HepG2 (cell line): ENCODE data around the gene MYADML2. TPM values are rescaled to one million over a fixed set of nuclear protein-coding genes. Genes with fewer than 3 reads are reported as not detected.
A peak's percentile ranks its signal among the peaks of the same experiment; 100 is the strongest.

Experiments used
- BCLAF1 ChIP-seq: fragments of 450-650 bp; IDR thresholded peaks from 2 replicates; pipeline ENCODE4 v1.6.1; 2017; ENCODE audit warnings: mild to moderate bottlenecking
- DZIP1 ChIP-seq: sonication (generic); formaldehyde crosslinking; IDR thresholded peaks from 2 replicates; pipeline ENCODE4 v1.5.0; 2020; ENCODE audit warnings: mild to moderate bottlenecking, missing genetic modification reagents
- HIC2 ChIP-seq: sonication (generic); formaldehyde crosslinking; IDR thresholded peaks from 2 replicates; pipeline ENCODE4 v1.9.0; 2022; ENCODE audit warnings: low read depth, missing genetic modification reagents
- IRF9 ChIP-seq: sonication (generic); formaldehyde crosslinking; IDR thresholded peaks from 2 replicates; pipeline ENCODE4 v1.8.0; 2022; ENCODE audit warnings: missing genetic modification reagents, mild to moderate bottlenecking, borderline replicate concordance
- SMYD3 ChIP-seq: sonication (generic); formaldehyde crosslinking; IDR thresholded peaks from 2 replicates; pipeline ENCODE4 v1.8.1; 2023; ENCODE audit warnings: mild to moderate bottlenecking, missing genetic modification reagents
- TCF7 ChIP-seq: sonication (generic); IDR thresholded peaks from 2 replicates; pipeline ENCODE4 v1.6.1; 2016; ENCODE audit warnings: antibody characterized with exemption, low read depth
- ZNF274 ChIP-seq: sonication (generic); formaldehyde crosslinking; IDR thresholded peaks from 2 replicates; pipeline ENCODE4 v1.5.1; 2020; ENCODE audit warnings: mild to moderate bottlenecking, missing genetic modification reagents
- polyA plus RNA-seq, 8 experiments: library from polyadenylated mRNA; depleted of rRNA in 3 of 8; stranded (reverse) in 7 of 8; unstranded in 1 of 8; fragments of >200 nt; fragmentation: Illumina TruSeq in 4 of 8; extraction: Trizol in 4 of 8; gene quantifications; 2 replicates each; pipeline versions ENCODE4 v1.2.1 to v1.2.3, GENCODE V29; 2011 to 2016; ENCODE audit warnings: low read depth in 4 of 8, missing spikeins in 1 of 8, mixed read lengths in 1 of 8; ENCODE audit not compliant: insufficient read depth in 1 of 8
- total RNA-seq, 5 experiments: library from RNA; depleted of rRNA; stranded (reverse); fragments of >200 nt; fragmentation: Illumina TruSeq; extraction: Trizol; gene quantifications; 2 replicates each; pipeline ENCODE4 v1.2.3, GENCODE V29; 2016; ENCODE audit warnings: low read depth in 1 of 5

Gene MYADML2
- total and polyA plus RNA-seq, 2 of the 13 experiments (the other 11 are each of a cell fraction or from before 2014, with no cell fraction given), result not detected

- TF ChIP-seq SMYD3 (0 out of 2 replicates have a peak, but pooled peaks have one; percentile 65), BCLAF1 (no peak), TCF7 (no peak), DZIP1 (CRISPR knock-in tag) (0 out of 2 replicates have a peak, but pooled peaks have one; percentile 9), HIC2 (peak; percentile 57; the same call in 1 of the 2 replicates), ZNF274 (peak; percentile 36; the same call in 1 of the 2 replicates), IRF9 (CRISPR knock-in tag) (no peak)
Measured at GRCh38 chr17:81958633-81959342, 11.8 kb upstream of the MYADML2 start (continued).
